ENCODE measurements around the gene MBNL3. TPM values are rescaled to one million over a fixed set of nuclear protein-coding genes. Genes with fewer than 3 reads are reported as not detected.

The MBNL3 gene
- total and polyA plus RNA-seq, 2 donors (not counting 3 experiments of a cell fraction or from before 2014, with no cell fraction given), result 1.8 to 5.6 TPM

DNA sequence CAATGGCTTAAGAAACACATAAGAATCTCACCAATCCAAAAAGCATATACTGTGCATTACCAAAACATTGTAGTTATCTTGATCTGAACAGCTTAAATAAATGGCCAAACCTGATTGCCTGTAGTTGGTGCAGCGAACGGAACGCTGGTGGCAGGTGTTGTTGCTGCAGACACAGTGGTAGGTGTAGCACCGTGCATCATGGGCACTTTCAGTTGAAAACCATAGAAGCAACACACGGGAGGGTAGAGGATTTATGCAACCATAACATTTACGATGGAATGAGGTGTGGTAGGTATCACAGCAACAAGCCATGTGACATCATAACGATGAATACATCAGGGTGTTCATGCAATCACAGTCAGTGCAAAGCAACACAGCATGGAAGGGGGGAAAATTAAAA is 106.8 kb downstream of the MBNL3 start:
- POLR2A ChIA-PET, result no interaction called here
- H3K4me3 ChIP-seq (replicated peaks in 1 of 3; ENCODE audit: insufficient read depth in 1 of 3, low read depth in 1 of 3, low read length in 3 of 3), result no peak overlapping the region
- H3K9me1 ChIP-seq (replicated peaks; ENCODE audit: control insufficient read depth, extremely low read depth, insufficient read depth, low read length), result no peaks in the 10 kb centered on the region
- BruUV-seq (replicated peaks), result no TSS peak
- dilution Hi-C loops (cut with MboI; ENCODE audit: extremely low pct_ligation_motif_present, low sequenced_read_pairs), result no loop called here
- intact Hi-C loops (cut with micrococcal nuclease), result no loop called here
- H3K9ac ChIP-seq (replicated peaks; ENCODE audit: extremely low read depth, insufficient read depth, low read length), result no peak overlapping the region
- H3K79me2 ChIP-seq (ENCODE audit: control insufficient read depth, insufficient read depth, low read length), result no peaks in the 10 kb centered on the region
- FAIRE-seq (no peak), DNase-seq (ENCODE audit: low read depth, low spot score) (no peak)
- H3K36me3 ChIP-seq (ENCODE audit: control insufficient read depth in 2 of 2, extremely low read depth in 1 of 2, insufficient read depth in 2 of 2, low read length in 2 of 2), result no peaks in the 10 kb centered on the region
- no peaks in the 10 kb centered on the region for H3K9me3 ChIP-seq (replicated peaks; ENCODE audit: control insufficient read depth, insufficient read depth, low read length)
- CTCF ChIA-PET, result no interaction called here
- H3K27ac ChIP-seq (ENCODE audit: insufficient read depth, low read depth, low read length), result no peak overlapping the region
- no peak overlapping the region for H3K4me2 ChIP-seq (ENCODE audit: insufficient read depth, low read length)
- no peaks in the 10 kb centered on the region for H3K4me1 ChIP-seq (ENCODE audit: control insufficient read depth, extremely low read depth, insufficient read depth, low read length)
- no peaks in the 10 kb centered on the region for H3K27me3 ChIP-seq (ENCODE audit: control insufficient read depth in 2 of 2, insufficient read depth in 2 of 2, low read length in 2 of 2)
- no peaks in the 10 kb centered on the region for H4K20me1 ChIP-seq (replicated peaks; ENCODE audit: control insufficient read depth, extremely low read depth, insufficient read depth, low read length)
- TF ChIP-seq, protein P1, sequence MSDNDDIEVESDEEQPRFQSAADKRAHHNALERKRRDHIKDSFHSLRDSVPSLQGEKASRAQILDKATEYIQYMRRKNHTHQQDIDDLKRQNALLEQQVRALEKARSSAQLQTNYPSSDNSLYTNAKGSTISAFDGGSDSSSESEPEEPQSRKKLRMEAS (IDR thresholded peaks at IDR 0.05; ENCODE audit: insufficient read depth, insufficient read length), result no peak
- no peak for TF ChIP-seq FOS (IDR thresholded peaks at IDR 0.05; ENCODE audit: borderline replicate concordance, insufficient read depth, low read length)
- TF ChIP-seq MYC (IDR thresholded peaks at IDR 0.05; ENCODE audit: low read depth, low read length), result no peak
- TF ChIP-seq, protein P2, sequence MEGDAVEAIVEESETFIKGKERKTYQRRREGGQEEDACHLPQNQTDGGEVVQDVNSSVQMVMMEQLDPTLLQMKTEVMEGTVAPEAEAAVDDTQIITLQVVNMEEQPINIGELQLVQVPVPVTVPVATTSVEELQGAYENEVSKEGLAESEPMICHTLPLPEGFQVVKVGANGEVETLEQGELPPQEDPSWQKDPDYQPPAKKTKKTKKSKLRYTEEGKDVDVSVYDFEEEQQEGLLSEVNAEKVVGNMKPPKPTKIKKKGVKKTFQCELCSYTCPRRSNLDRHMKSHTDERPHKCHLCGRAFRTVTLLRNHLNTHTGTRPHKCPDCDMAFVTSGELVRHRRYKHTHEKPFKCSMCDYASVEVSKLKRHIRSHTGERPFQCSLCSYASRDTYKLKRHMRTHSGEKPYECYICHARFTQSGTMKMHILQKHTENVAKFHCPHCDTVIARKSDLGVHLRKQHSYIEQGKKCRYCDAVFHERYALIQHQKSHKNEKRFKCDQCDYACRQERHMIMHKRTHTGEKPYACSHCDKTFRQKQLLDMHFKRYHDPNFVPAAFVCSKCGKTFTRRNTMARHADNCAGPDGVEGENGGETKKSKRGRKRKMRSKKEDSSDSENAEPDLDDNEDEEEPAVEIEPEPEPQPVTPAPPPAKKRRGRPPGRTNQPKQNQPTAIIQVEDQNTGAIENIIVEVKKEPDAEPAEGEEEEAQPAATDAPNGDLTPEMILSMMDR (IDR thresholded peaks at IDR 0.05; ENCODE audit: extremely low read depth in 1 of 2, insufficient read depth in 1 of 2, low read depth in 1 of 2, low read length in 2 of 2), result no peak
- TF ChIP-seq GATA2 (IDR thresholded peaks at IDR 0.05; ENCODE audit: insufficient read depth, insufficient read length, low read depth, low read length), result no peak
- no peak for TF ChIP-seq POLR2A (IDR thresholded peaks at IDR 0.05; ENCODE audit: low read depth, low read length)
- TF ChIP-seq POLR2AphosphoS5 (IDR thresholded peaks at IDR 0.05; ENCODE audit: insufficient read depth, low read depth, low read length), result no peak
- no peak for TF ChIP-seq JUN (IDR thresholded peaks at IDR 0.05; ENCODE audit: borderline replicate concordance, insufficient read depth, insufficient read length, low read depth)
- TF ChIP-seq EZH2 (IDR thresholded peaks at IDR 0.05; ENCODE audit: borderline replicate concordance, low read depth, low read length, severe bottlenecking), result no peak
- no peak overlapping the region for H2AFZ ChIP-seq (ENCODE audit: low read depth, low read length)
